H54 (cell line): Measurements from ENCODE around the gene GGCX.
"Not testable (repeated sequence)": the region's sequence is repeated elsewhere in the genome, so short reads cannot be mapped to it uniquely, and the experiment has no call there.

ENCODE experiments used
- DNase-seq: peaks from one replicate; pipeline ENCODE4 v3.0.0; 2011; ENCODE audit warnings: low spot score, mixed read lengths; ENCODE audit not compliant: insufficient read length
- FAIRE-seq: peaks from 3 replicates; lab custom pipeline; 2011; peaks lifted over from hg19 to GRCh38; lab: Jason Lieb, UNC
- POLR2A ChIP-seq: IDR thresholded peaks from 2 replicates; pipeline ENCODE4 v1.6.1; 2011; ENCODE audit warnings: low read depth, mild to moderate bottlenecking, low read length

The GGCX gene

GRCh38 chr2:85561280-85562212, at the start of gene GGCX:
GGCX (minus strand) TSS chr2:85561493; CDS start chr2:85561428, 65 bp downstream.
- FAIRE-seq (peak; percentile 60), DNase-seq (peak; percentile 81)
- peak; percentile 88 for TF ChIP-seq POLR2A

DNA sequence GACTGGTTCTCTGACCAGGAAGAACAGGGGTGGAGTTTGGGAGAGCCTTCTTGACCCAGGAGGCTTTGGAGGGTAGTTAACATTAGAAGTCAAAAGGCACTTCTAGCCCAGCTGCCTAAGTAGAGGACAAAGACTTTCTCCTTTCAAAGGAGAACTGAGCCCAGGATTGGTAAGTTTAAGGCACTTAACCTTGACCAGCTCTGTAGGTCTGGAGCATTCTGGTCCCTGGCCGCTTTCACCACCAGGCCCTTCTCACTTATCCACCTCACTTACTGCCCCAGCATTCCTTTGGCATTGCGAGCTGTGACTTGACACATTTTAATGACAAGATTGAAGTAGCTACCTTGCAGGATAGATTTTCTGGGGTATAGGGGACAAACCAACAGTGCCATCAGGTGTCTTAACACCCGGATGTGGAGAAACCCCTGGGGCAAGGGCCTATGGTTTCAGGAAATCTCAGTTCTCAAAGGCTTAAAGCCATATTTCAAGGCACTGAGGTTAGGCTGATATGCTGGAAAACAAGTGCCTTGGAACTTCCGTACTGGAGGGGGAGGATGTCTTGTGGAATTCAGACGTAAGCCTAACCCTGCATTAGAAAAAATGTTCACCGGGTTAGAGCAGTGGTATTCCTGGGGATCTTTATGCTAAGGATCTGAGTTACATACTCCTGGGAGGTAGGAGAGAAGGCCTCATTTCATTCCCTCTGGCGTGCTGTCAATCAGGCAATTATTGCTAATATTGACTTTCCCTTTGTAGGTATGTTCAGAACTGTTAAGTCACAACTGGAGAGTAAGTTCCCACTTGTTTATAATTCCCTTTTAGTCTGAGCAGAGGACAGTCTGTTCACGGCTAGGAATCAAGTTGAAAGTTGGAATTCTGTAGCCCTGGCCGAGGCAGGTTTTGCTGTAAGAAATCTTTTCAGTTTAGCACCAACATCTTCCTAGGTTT, 46.2 kb upstream of the GGCX start:
- FAIRE-seq (no peak), DNase-seq (no peak)
- no peak for TF ChIP-seq POLR2A

GRCh38 chr2:85606116-85606455, 44.8 kb upstream of the GGCX start:
- FAIRE-seq (no peak), DNase-seq (no peak)
- TF ChIP-seq POLR2A, result no peak

- DNase-seq (no peak), FAIRE-seq (no peak)
- no peak for TF ChIP-seq POLR2A
Observed at GRCh38 chr2:85605406-85606115, 44.3 kb upstream of the GGCX start.

DNA sequence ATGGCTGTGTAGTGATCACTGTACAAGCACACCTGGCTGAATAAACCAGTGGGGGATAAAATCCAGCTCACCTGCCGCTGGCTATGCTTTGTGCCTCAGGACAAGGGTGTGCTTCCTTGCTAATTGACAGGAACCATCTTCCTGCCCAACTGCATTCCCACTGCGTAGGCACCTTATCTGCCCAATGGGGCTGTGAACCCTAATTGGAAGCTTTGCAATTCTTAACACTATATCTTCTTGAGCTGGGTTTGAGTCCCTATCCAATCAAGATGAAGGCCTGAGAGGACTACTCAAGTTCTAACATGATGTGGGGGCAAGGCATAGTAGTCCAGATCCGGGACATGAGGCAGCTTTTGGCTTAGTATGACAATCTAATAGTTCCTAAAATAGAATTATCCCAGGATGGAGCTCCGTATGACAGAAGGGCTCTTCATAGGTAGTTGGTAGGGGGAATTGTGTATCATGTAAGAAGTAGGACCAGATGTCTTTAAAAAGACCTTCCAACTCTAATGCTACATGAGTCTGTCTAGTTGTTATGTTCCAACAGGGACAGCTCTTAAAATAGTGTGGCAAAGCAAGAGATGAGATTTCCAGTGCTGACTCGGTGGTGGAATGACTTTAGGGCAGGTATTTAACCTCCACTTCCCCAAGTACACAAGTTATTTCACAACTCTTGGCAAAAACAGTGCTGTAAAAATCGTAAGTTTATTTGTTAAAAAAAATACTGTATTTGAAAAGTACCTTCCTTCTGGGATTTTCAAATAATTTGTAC, 43.5 kb upstream of the GGCX start:
- TF ChIP-seq POLR2A, result no peak
- DNase-seq (no peak), FAIRE-seq (no peak)

DNA sequence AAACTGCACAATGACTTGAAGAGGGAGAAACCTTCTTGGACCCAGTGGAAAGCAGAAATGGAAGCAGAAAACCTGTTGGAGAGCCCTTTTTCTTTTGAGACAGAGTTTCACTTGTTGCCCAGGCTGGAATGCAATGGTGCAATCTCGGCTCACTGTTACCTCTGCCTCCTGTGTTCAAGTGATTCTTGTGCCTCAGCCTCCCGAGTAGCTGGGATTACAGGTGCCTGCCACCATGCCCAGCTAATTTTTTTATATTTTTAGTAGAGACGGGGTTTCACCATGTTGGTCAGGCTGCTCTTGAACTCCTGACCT, 42.8 kb upstream of the GGCX start:
- DNase-seq, FAIRE-seq: not testable (repeated sequence)

DNA sequence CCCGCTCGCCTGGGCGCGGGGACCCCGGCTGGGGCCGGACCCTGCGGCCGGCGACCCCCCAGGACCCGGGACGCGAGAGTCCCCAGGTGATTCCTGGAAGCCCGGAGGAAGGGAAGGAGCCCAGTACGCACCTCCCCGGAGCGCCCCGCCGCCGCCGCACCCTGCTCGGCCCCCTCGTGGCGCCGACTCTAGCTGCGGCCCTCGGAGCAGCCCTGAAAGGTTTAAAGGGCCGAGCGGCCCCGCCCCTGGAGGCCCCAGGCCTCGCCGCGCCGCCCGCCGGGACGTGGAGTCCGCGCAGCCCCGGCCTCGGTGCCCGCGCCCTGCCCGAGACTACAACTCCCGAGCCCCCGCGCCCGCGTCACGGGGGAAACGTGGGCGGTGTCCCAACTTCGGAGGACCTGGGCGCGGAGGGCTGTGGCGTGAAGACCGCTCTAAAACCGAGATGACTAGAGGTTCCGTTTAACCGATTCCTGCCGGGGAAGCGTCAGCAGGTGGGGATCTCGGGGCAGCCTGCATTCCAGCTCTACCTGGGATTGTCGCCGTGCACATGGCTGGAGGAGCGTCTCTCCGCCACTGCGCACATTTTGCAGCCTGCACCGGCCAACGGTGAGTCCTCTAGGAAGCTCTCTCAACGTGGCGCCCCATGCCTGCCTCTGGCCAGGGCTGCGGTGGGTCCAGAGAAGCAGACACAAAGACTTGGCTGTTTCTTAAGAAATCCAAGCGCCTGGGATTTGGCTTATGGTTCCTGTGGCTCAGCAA, 41.4 kb upstream of the GGCX start, which contains the start of gene TMEM150A:
Gene TMEM150A, minus strand, starts transcription at position 223 of the 759 bp plus-strand sequence. CDS start 750 bp downstream, outside the sequence.
- no peak for FAIRE-seq
- peak; percentile 35 for TF ChIP-seq POLR2A
- DNase-seq, result peak; percentile 86

- DNase-seq, result no peak
- peak; percentile 20; the same call in 1 of the 2 replicates for TF ChIP-seq POLR2A
Observed at GRCh38 chr2:85601771-85602475, 40.6 kb upstream of the GGCX start.

GRCh38 chr2:85600951-85601770, 39.9 kb upstream of the GGCX start:
- DNase-seq (no peak), FAIRE-seq (no peak)
- no peak for TF ChIP-seq POLR2A

More at GRCh38 chr2:85601771-85602475, 40.6 kb upstream of the GGCX start:
- FAIRE-seq, result no peak

GRCh38 chr2:85600235-85600575, 38.9 kb upstream of the GGCX start:
- no peak for FAIRE-seq
- TF ChIP-seq POLR2A, result no peak
- DNase-seq, result no peak
